Suprapubic skin (tissue), 4 donors: ENCODE data around the gene GRK5.

Experiments
- EP300 ChIP-seq: sonication (generic); formaldehyde crosslinking; IDR thresholded peaks from one replicate; pipeline ENCODE4 v1.6.1; 2017; ENCODE audit warnings: antibody characterized with exemption
- POLR2A ChIP-seq, 2 donors: fragments of 450-650 bp; IDR thresholded peaks; one replicate each; pipeline ENCODE4 v1.6.1; 2017; ENCODE audit warnings: antibody characterized with exemption in 2 of 2, mild to moderate bottlenecking in 2 of 2, moderate library complexity in 2 of 2
- POLR2AphosphoS5 ChIP-seq, 3 donors: sonication (generic); formaldehyde crosslinking; IDR thresholded peaks; one replicate each; pipeline ENCODE4 v1.6.1; 2017; ENCODE audit warnings: antibody characterized with exemption in 3 of 3
- TF ChIP-seq, protein P1 (sequence below), 2 donors: fragments of 200-600 bp in 1 of 2; fragments of 450-650 bp in 1 of 2; sonication (generic) in 1 of 2; IDR thresholded peaks; one replicate each; pipeline ENCODE4 v1.5.1; 2016 to 2019; ENCODE audit warnings: antibody characterized with exemption in 2 of 2, mild to moderate bottlenecking in 1 of 2, moderate library complexity in 1 of 2

DNA sequence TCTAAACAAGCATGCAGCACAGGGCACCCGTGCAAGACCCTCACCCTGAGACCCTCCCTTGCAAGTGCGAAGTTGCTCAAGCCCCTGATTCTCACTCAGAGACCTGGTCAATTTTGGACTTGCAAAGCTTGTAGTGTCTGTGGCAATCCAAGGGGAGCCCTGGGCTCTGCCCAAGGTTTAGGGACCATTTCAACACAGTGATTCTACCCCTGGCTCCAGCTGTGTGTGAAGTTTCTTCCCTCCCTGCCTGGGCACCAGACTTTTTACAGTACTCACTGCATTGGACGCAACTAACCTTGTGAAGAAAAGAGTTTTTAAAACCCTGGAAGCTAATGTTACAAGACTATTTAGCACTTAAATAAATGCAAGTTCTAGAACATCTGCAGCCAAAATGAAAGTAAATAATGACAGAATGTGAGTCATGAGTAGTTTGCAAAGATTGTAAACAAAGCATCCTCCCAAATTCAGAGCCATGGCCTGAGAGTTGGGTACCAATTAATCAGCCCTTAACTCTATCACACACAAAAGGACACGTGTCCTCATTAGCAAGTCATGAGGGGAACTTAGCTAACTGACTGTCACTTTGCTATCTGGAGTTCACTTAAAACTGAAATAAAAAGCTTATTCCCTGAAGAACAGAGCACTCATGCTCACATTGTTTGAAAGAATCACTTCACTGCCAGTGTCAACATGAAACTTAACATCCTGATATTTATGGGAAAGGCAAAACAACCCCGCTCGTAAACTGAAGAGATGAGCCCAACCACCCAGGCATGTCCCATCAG is 287.1 kb downstream of the GRK5 start:
- TF ChIP-seq, protein P1, sequence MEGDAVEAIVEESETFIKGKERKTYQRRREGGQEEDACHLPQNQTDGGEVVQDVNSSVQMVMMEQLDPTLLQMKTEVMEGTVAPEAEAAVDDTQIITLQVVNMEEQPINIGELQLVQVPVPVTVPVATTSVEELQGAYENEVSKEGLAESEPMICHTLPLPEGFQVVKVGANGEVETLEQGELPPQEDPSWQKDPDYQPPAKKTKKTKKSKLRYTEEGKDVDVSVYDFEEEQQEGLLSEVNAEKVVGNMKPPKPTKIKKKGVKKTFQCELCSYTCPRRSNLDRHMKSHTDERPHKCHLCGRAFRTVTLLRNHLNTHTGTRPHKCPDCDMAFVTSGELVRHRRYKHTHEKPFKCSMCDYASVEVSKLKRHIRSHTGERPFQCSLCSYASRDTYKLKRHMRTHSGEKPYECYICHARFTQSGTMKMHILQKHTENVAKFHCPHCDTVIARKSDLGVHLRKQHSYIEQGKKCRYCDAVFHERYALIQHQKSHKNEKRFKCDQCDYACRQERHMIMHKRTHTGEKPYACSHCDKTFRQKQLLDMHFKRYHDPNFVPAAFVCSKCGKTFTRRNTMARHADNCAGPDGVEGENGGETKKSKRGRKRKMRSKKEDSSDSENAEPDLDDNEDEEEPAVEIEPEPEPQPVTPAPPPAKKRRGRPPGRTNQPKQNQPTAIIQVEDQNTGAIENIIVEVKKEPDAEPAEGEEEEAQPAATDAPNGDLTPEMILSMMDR (IDR thresholded peaks at IDR 0.05), result no peak
- TF ChIP-seq POLR2A (IDR thresholded peaks at IDR 0.05), result no peak
- no peak for TF ChIP-seq POLR2AphosphoS5 (IDR thresholded peaks at IDR 0.05)
- TF ChIP-seq EP300, result no peak
